22Rv1 (cell line): Measurements from ENCODE around the gene FOLR3.
"Not testable (repeated sequence)": the region's sequence is repeated elsewhere in the genome, so short reads cannot be mapped to it uniquely, and the experiment has no call there.

Source experiments
- H3K27ac ChIP-seq: fragments of 450-650 bp; 2 replicates; pipeline ENCODE4 v1.5.1; 2017
- ZFX ChIP-seq: fragments of 450-650 bp; IDR thresholded peaks from 2 replicates; pipeline ENCODE4 v1.6.1; 2017; ENCODE audit warnings: antibody characterized with exemption, borderline replicate concordance
- TF ChIP-seq, protein P1 (sequence below): fragments of 450-650 bp; IDR thresholded peaks from 2 replicates; pipeline ENCODE4 v1.5.1; 2017; ENCODE audit warnings: mild to moderate bottlenecking

FOLR3 gene

DNA sequence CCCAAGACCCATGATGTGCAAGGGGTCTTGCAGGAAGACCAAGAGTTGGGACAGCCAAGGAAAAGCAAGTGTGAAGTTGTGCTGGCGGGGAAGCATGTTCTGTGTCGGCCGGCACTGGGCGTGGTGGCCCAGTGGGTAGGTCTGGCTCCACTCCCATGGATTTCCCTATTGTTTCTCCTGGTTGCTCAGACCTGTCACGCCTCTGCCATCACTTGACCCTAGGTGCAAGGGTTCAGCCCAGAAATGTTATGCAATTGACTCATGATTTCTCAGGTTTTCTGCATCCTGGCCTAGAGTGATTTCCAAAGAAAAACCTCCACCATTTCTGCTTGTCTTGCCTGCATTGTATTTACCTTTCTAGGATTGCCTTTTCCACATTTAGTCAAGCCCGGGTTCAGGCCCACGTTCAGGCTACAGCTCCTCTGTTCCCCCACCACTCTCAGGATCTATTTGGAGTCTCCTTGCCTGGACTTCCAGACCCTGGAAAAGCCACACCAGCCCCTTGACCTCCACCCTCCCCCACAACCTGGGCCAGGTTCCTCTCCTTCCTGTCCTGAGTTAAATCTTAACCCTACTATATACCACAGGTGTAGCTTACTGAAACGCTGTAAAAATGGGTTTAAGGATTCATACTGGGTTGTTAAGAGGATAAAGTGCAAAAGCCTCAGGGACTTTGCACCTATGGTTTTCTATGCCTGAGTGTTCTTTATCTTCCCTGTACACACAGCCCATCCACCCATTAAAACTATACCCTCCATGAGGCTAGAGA is 39.0 kb downstream of the FOLR3 start:
- TF ChIP-seq, protein P1, sequence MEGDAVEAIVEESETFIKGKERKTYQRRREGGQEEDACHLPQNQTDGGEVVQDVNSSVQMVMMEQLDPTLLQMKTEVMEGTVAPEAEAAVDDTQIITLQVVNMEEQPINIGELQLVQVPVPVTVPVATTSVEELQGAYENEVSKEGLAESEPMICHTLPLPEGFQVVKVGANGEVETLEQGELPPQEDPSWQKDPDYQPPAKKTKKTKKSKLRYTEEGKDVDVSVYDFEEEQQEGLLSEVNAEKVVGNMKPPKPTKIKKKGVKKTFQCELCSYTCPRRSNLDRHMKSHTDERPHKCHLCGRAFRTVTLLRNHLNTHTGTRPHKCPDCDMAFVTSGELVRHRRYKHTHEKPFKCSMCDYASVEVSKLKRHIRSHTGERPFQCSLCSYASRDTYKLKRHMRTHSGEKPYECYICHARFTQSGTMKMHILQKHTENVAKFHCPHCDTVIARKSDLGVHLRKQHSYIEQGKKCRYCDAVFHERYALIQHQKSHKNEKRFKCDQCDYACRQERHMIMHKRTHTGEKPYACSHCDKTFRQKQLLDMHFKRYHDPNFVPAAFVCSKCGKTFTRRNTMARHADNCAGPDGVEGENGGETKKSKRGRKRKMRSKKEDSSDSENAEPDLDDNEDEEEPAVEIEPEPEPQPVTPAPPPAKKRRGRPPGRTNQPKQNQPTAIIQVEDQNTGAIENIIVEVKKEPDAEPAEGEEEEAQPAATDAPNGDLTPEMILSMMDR = no peak
- no peak for TF ChIP-seq ZFX
- no peak overlapping the region for H3K27ac ChIP-seq

DNA sequence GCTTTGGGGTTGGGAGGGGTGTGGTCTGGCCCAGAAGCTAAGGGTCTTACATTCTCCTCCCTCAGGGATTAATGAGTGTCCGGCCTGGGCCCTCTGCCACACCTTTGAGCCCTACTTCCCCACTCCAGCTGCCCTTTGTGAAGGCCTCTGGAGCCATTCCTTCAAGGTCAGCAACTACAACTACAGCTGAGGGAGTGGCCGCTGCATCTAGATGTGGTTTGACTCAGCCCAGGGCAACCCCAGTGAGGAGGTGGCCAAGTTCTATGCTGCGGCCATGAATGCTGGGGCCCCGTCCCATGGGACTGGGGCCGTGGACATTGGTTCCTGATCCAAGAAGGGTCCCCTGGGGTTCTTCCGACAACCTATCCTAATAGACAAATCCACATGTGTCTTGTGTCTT is 42.1 kb downstream of the FOLR3 start:
- H3K27ac ChIP-seq = no peak overlapping the region
- no peak for TF ChIP-seq ZFX
- TF ChIP-seq, protein P1 = no peak

DNA sequence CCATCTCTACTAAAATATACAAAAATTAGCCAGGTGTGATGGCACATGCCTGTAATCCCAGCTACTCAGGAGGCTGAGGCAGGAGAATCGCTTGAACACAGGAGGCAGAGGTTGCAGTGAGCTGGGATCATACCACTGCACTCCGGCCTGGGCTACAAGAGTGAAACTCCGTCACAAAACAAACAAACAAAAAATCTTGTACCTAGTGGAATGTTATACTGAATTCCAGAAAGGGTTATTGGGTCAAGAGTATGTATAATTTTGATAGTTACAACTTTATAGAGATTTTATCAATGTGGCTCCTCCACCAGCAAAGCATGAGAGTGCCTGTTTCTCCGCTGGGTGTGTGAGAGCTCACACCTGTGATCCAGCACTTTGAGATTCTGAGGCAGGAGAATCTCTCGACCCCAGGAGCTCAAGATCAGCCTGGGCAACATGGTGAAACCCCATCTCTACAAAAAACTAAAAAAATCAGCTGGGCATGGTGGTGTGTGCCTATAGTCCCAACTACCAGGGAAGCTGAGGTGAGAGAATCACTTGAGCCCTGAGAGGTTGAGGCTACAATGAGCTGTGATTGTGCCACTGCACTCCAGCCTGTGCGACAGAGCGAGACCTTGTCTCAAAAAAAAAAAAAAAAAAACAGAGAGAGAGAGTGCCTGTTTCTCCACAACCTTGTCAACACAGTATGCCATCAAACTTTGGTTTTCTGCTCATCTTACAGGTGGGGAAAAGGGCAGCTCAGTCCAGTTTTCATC is 43.7 kb downstream of the FOLR3 start:
- no peak overlapping the region for H3K27ac ChIP-seq
- TF ChIP-seq, protein P1 = no peak
- no peak for TF ChIP-seq ZFX

DNA sequence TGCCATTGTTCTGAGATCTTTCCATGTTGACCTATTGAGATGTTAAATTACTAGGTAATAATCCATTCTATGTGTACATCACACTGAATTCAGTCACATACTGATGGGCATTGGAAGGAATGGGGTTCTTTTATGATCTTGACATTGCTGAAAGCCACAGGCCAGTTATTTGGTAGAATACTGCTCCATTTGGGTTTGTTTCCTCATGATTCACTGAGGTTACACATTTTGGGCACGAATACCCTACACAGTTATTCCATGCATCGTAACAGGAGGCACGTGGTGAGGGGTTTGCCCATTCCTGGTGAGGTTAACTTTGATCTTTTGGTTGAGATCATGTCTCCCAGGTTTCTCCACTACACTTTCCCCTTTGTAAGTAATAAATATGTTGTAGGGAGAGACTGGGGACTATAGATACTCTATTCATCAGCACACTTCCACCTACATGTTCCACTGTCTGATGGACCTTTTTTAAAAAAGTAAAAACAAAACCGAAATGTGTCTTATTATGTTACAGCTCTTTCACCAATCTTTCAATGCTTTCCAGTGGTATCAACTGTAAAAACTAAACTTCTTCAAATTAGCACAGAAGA is 44.4 kb downstream of the FOLR3 start:
- TF ChIP-seq ZFX = no peak
- TF ChIP-seq, protein P1 = no peak

DNA sequence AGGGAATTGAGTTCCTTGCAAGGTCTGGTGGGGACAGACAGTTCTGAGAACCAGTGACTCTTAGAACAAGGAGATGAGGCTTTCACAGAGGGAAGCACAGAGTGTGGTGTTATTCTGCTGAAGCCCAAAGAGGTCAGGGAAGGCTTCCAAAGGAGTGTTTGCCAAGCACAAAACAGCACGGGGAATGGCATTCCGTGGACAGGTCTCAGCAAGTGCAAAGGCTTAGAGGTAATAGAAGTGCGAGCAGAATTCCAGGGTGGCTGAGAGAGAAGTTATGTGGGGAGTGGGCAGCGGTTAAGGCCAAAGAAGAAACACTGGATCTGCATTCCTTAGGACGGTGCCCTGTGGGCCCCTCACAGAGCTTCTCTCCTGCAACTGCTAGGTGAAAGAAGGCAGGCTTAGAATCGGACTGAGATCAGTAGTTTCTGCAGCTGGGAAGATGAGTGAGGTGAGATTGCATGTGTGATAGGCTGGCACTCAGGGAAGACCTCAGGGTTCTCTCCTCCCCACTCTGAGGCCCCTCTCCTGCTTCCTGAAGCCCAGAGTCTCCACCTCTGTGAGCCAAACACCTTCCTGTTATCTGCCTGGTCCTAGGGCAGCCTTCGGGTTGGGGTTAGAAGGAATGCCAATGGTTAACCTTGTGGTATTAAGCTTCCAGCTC is 45.5 kb downstream of the FOLR3 start:
- H3K27ac ChIP-seq = not testable (repeated sequence)

More for the DNA sequence above, 44.4 kb downstream of the FOLR3 start:
- no peak overlapping the region for H3K27ac ChIP-seq

DNA sequence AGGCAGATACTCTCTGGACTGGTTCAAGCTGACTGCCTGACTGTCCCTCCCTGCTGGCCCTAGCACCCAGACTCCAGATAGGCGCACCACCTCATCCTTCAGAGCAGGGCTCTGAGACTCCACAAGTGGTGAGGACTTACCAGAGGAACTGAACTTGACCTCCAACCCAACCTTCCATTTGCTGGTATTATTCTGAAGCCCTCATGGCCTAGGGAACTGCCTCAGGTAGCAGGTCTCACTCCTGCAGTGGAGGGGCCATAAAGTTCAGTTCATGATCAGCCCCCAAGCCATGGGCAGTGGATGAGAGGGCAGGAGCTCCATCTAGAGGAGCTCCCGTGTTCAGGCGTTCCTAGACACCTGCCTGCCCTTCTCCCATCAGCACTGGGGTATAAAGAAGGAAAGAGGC is 46.0 kb downstream of the FOLR3 start:
- H3K27ac ChIP-seq = not testable (repeated sequence)

DNA sequence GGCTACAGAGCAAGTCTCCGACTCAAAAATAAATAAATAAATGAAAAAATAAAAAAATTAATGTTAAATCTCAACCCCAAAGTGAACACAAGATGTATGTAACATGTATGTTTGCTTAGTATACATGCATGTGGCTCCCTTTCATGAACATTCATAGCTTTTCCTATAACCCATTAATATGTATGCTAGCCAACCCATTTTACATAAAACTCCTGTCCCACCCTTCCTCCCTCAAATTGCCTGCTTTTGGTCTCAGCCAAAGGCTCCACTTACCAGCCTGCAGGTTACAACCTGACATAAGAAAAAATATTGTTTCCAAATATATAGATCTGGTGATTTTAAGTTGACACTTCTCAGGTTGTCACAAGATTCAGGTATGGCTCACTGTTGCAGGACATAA is 52.7 kb downstream of the FOLR3 start:
- no peak overlapping the region for H3K27ac ChIP-seq
- TF ChIP-seq ZFX = no peak
- TF ChIP-seq, protein P1 = no peak
